GM19438 (cell line): ENCODE results near the gene CLNK.
"Not testable (repeated sequence)": the region's sequence is repeated elsewhere in the genome, so short reads cannot be mapped to it uniquely, and the experiment has no call there.

Source experiments
- ATAC-seq: cut with Tn5 transposase; IDR thresholded peaks from one replicate; pipeline ENCODE4 v1.9.1; 2021; ENCODE audit warnings: low read depth; ENCODE audit not compliant: unreplicated experiment

CLNK gene

DNA sequence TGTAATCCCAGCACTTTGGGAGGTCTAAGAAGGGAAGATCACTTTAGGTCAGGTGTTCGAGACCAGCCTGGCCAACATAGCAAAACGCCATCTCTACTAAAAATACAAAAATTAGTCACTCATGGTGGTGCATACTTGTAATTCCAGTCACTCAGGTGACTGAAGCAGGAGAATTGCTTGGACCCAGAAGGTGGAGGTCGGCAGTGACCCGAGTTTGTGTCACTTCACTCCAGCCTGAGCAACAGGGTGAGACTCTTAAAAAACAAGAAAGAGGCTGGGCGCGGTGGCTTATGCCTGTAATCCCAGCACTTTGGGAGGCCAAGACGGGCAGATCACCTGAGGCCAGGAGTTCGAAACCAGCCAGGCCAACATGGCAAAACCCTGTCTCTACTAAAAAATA, 69.6 kb downstream of the CLNK start:
- not testable (repeated sequence) for ATAC-seq

DNA sequence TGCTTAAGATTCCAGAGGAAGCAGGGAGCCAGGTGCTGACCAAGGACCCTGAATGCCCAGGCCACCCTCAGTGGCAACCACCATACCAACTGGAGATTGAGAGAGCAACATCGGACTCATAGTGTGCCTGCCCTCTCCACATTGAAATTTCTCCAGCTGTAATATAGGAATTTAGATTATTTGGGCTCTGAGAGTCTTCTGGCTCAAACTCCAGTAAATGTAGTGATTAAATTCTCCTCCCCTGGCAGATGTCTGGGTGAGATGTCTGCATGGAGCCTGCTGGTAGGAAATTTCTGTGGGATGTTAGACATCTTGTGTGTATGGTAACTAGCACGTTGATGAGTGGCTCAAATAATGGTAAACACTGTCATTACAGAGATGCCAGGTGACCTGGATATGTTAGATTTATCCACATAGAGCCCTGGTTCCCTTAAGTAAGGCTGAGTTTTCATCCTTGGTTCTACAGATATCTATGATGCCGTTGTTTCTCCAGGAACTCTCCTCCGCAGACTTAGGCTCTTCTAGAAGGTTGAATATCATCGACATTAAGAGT, 70.6 kb downstream of the CLNK start:
- no peak for ATAC-seq

DNA sequence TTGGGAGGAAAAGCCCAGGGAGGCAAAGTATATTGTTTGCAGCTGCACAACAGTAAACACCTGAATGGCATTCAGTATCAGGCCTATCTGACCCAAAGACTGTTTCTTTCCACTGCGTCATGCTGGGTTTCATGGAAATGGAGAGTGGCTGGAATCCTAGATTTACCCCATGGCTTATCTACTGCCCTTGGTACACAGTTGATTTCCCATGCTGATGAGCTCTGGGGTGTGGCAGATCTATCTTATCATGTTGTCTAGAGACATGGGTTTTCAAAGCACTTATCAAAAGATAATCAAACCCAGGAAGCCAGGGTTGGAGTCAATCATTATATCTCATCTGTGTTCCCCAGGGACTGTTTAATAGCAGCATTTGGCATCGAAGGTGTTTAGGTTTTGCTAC, 72.1 kb downstream of the CLNK start:
- no peak for ATAC-seq

DNA sequence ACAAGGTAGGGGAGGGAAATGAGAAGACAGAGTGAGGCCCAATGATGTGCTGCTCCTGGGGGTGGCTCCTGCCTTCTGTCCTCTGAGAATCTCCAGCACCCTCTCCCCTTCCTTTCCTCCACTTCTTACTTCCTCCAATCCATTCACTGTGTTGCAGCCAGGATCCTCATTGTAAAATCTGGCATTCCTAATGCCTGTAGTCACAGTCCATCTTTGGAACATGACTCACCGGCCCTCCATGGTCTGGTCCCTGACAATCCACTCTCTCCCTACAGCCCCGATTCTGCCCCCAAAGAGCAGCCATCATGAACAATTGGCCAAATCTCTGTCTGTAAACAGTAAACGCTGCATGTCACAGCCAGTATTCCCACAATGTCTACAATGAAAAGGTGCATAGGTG, 72.9 kb downstream of the CLNK start:
- no peak for ATAC-seq

DNA sequence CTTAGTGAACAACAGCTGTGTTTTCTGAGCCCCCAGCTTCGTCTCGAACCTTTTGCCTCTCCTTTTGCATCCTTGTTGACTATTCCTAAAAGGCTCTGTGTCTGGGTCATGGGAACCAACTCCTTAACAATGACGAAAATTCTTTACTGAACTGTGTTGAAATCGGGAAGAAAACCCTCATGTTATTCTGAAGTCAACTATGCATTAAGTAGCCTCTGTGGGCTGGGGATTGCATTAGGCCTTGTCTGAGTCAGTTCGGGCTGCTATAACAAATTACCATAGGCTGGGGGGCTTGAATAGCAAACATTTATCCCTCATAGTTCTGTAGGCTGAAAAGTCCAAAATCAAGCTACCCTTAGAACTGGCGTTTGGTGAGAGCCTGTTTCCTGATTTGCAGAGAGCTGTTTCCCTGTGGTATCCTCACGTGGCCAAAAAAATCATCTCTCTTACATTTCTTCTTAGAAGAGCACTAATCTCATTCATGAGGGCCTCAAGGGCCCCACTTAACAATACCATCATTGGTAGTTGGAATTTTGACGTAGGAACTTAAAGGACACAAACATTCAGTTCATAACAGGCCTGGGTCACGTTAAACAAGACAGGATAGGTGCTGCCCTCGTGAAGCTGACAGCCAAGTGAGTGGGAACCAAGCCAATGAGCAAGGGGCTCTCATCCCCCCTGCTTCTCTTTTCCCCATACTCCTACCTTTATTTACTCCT, 75.9 kb downstream of the CLNK start:
- ATAC-seq: no peak

DNA sequence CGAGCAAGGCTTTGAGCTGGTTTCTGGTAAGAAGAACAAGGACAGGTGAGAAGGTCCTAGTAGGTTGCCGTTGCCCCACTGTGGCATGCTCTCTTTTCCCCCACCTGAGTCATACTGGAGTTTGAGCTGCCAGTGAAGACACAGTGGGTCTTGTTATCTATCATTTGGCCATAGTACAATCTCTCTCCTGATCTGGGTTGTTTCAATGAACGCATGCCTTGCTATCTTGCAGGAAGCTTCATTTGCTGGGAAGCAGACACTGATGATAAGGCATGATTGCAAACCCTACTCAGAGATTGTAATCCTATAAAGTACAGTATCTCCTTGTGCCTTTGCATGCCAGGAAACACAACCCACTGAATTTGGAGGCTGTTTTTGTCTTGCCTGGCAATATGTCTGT, 77.4 kb downstream of the CLNK start:
- no peak for ATAC-seq

DNA sequence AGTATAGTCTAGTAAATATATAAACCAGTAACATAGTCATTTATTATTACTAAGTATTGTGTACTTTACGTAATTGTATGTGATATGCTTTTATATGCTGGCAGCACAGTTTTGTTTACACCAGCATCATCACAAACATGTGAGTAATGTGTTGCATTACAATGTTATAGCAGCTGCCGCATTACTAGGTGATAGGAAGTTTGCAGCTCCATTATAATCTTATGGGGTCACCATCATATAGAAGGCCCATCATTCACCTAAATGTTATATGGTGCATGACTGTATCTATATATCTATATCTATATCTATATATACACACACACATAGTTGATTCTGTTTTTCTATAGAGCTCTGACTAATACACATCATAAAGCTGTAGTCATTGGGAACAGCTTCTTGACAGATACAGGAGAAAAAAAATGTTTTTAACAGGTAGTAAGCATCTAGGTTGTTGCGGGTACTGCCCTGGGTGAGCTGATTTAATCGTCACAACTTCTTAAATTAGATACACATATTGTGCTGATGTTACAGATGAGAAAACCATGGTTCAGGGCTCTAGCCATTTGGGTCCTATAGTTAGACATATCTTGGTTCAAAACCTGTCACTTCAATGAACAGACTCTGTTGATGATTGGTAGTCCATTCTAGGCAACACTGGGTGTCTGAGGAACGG, 77.9 kb downstream of the CLNK start:
- ATAC-seq: no peak

DNA sequence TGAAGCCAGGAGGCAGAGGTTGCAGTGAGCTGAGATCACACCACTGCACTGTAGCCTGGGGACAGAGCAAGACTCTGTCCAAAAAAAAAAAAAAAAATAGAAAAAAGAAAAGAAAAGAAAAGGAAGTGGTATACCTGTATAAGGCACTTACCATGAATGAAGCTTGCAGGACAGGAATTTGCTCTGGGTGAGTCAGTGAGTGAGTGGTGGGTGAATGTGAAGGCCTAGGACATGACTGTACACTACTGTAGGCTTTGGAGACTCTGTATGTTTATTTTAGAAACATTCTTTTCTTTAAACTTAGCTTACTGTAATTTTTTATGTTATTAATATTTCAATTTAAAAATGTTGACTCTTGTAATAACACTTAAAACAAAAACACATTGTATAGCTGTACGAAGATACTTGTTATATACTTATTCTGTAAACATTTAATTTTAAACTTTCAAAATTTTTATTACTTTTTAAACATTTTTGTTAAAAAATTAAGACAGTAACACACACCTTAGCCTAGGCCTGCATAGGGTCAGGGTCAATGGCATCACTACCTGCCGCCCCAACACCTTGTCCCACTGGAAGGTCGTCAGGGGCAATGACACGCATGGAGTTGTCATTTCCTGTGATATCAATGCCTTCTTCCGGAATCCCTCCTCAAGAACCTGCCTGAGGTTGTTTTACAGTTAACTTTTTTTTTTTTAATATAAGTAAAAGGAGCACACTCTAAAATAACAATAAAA, 78.7 kb downstream of the CLNK start:
- ATAC-seq: no peak

DNA sequence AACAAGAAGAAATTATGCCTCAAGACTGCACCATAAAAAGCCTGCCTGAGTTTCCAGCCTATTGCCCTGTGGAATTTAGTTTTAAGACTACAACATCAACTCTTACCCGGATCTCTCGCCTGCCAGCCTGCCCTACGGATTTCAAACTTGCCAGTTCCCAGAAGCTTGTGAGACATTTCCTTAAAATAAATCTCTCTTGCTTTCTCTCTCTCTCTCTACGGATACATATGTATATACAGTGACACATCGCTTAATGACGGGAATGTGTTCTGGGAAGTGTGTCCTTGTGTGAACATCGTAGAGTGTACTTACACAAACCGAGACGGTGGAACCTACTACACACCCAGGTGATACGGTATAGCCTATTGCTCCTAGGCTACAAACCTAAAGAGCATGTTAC, 79.5 kb downstream of the CLNK start:
- ATAC-seq: no peak

DNA sequence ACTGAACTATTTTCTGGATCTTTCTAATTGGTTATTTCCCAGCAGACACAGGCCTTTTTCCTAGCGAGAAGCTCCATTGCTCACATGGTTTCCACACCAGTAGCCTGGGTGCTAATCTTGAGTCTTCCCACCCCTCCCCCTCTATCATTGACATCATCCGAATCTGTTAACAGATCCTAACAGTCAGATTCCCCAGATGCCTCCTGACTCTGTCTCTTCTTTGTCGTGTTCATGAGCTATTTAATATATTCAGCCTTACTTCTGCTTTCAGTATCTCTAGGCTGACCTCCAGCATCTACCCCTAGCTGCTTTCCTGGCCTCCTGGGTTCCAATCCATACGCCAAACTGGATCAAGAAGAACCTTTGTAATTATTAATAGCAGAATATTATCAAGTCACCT, 85.0 kb downstream of the CLNK start:
- no peak for ATAC-seq

DNA sequence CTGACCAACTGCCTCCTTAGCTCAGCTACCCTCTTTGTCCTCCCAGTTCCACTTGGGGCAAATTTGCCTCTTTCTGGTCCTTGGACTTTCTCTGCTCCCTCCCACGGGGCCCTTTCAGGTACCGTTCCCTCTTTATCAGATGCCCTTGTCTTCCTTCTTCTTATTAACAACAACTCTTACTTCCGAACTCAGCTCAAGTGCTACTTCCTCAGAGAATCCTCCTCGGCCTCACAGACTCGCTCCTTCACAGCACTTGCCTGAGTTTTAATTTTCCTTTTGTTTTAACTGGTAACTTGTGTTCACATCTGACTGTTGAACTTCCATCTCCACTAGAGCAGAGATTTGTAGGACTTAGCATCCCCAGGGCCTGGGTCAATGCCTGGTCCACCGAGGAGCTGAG, 85.7 kb downstream of the CLNK start:
- no peak for ATAC-seq

DNA sequence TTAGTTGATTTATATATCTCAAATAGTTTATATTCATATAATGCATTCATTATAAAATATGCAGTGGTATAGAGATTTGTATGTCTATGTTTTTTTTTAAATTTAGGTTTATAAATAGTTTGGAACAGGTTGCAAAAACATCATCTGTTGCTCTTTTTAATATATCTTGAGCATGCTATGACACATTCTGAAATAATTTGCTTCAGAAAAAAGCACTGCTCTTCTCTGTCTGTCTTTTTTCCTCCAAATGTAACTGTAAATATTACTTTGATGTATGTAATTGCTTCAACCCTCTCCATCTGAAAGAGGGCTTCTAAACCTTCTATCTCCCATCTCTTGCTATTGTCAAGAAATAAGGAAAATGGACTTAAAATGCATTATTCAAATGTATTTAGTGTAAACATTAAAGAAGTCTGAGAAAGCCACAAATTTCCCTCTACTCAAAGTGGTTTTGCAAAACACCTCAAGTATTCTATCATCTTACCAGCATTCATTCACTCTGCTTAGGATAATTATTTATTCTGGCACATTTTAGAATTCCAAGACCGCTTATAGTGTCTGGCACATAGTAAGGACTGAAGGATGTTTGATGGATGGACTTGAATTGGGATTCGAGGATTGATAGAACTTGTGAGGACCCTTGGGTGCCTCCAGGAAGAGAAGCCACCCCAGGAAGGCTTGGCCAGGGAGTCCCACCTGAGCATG, 87.8 kb downstream of the CLNK start:
- no peak for ATAC-seq

DNA sequence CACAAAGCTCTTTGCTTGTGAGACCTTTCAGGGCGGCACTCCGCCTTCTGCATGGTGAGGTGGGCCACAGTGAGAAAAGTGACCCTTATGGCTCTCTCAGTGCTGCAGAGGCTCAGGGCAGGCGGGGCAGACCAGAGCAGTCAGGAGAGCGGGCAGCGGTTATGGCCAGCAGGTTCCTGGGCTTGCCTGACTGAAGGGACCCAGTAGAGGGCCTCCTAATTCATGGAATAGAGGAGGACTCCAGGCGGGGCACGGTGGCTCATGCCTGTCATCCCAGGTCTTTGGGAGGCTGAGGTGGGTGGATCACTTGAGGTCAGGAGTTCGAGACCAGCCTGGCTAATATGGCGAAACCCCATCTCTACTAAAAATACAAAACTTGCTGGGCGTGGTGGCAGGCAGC, 91.4 kb downstream of the CLNK start:
- ATAC-seq: no peak

DNA sequence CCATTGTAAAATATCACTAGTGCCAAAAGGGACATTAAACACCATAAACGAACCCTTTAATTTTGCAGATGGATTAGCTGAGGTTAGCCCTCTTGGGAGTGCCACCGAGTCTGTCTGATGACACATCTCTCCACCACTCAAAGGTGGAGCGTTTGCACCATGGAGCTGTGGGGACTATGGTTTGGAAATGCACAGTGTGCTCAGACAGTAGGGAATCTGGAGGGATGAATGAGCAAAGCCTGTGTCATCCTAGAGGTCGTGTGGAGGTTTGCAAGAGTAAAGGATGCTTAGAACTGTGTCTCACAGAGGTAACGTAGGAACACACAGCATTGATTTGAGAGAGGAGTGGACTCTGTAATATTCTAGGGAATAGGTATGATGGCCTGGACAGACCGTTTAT, 93.7 kb downstream of the CLNK start:
- no peak for ATAC-seq

DNA sequence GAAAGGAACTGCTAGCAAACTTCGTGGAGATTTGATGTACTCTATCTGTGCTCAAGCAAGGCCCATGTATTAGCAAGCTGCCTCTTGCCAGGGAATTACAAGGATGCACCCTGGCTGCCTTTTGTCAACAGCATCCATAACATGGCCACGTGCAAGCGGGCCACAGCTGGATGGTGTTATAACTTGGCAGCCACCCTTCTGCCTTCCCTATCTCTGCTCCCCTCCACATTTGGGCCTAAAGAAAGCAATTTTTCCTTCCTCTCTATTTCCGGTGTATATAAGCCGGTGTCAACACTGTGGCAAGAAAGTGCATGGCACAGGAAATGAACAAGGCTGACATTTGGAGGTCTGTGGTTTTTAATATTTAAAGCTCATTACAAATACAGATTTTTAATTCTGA, 94.8 kb downstream of the CLNK start:
- ATAC-seq: no peak

DNA sequence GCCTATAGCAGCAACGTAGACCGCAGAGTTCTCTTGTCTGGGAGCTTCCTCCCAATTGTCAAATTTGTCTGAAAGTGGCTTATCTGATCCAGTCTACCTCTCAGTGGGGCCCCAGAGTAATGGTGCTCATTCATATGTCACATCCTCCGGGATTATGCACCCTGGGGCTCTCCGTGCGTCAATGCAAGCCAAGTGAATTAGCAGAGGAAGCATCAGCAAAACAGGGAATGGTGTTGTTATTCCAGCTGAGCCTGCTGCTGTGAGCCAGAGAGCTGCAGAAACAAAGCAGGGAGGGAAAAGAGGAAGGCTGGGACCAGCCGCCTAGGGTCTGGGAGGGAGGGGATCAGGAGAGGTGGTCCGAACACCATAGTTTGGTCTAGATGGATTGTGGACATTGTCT, 95.2 kb downstream of the CLNK start:
- no peak for ATAC-seq

DNA sequence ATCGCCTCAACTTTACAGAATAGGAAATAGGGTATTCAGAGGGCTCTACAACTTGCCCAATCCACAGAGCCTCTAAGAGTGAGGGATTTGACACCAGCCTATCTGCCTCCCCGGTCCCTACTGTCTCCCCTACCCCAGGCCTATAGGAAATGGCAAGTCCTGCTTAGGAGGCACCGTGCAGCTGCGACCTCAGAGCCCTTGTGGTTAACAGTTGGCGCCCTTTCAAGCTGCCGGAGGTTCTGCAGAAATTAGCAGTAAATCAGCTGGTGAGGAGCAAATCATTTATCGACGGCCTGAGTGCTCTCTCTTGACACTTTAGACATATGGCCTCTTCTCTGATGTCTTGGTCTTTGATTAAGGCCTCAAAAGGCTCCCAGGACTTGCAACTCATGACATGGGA, 96.9 kb downstream of the CLNK start:
- ATAC-seq: no peak

DNA sequence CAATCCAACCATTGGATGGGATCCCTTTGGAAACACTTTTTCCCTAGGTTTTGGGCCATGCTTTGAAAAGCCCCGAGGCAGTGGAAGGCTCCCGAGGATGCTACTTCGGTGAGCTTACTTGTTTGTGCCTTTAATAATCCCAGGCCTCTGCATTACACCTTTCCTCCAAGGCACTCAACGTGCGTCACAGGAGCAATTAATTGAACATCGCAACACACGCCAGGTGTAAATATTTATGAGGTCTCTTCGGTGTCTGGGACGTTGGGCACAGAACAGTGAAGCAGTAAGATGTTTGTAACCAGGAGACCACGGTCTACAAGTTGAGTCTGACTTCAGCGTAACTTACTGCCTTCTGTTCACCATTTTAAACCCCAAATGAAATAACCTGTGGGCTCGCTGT, 97.3 kb downstream of the CLNK start:
- no peak for ATAC-seq

DNA sequence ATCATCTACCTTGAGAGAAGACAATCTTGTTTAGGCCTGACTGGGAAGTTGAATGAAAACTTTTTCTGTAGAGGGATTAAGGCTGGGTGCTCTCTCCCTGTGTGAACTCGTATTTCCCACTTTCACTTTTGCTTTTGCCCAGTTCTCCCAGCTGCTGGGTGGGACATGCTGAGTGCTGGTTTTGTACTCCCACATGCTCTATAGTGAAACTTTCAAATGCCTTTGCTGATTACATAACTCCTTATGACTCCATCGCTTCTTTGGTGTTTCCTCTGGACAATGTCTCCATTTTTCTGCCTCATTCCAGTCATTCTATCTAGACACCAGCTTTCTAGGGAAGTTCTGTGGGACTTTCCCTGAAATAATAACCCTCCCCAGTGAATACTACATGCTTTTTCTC, 100.5 kb downstream of the CLNK start:
- ATAC-seq: no peak

DNA sequence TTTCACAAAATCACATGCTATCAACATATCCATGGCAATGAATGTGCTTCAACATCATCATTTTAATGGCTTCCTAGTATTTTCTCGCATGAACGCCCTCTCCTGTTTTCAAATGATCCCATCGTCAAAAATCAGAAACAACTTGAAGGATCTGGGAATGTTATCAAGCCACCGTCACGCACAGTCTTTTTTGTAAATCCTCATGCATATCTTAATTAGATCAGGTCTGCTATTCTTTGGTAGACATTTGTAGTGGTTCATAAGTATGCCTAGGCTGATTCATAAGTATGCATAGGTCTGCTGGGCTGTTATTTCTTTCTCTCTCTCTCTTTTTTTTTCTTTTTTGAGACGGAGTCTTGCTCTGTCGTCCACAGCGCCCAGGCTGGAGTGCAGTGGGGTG, 101.6 kb downstream of the CLNK start:
- ATAC-seq: no peak

DNA sequence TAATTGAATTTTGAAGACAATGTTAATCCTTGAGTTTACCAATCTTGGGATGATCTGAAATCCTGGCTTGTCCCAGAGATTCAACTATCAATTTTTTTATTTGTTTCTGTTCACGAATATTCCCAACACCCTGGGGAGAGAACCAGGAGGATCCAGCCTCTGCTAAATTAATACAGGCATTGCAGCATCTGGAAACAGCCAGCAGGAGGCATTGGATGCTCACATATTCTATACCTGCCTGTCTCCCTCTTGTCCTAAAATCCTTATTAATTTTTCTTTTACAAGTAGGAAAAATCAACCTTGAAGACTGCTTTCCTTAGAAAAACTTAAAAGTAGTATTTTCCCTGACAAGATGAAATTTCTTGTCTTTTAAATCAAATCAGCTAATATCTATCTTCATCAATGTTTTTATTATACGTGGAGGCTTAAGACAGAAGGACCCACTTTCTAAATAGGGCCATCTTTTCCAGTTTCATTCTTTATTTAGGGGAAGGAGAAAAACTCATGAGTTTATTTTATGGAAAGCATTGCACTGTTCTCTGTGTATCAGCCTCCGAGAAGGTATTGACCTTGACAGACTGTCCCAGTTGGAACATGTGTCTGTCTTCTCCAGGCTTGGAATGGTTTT, 102.4 kb downstream of the CLNK start:
- no peak for ATAC-seq
